Endothelial cell of umbilical vein (primary cell): ENCODE data around the gene OR10H4.

Source experiments
- EZH2 ChIP-seq: IDR thresholded peaks from 2 replicates; pipeline ENCODE4 v1.6.1; 2012; ENCODE audit warnings: borderline replicate concordance, low read depth, mild to moderate bottlenecking, moderate library complexity, low read length, inconsistent platforms; ENCODE audit not compliant: severe bottlenecking
- GATA2 ChIP-seq: IDR thresholded peaks from 2 replicates; pipeline ENCODE4 v1.7.0; 2011; ENCODE audit warnings: low read depth, mild to moderate bottlenecking, moderate library complexity, mixed read lengths, low read length; ENCODE audit not compliant: insufficient read length, insufficient read depth
- JUN ChIP-seq: IDR thresholded peaks from 2 replicates; pipeline ENCODE4 v1.6.1; 2011; ENCODE audit warnings: borderline replicate concordance, low read depth; ENCODE audit not compliant: insufficient read length, insufficient read depth
- POLR2A ChIP-seq: IDR thresholded peaks from 2 replicates; pipeline ENCODE4 v1.6.1; 2012; ENCODE audit warnings: low read depth, mild to moderate bottlenecking, control low read depth, low read length
- POLR2AphosphoS5 ChIP-seq: IDR thresholded peaks from 2 replicates; pipeline ENCODE4 v1.6.1; 2012; ENCODE audit warnings: low read depth, mild to moderate bottlenecking, control low read depth, low read length, moderate library complexity; ENCODE audit not compliant: insufficient read depth
- TF ChIP-seq, protein P1 (sequence below), 2 donors: IDR thresholded peaks; 1 replicate in 1 of 2; 2 replicates in 1 of 2; pipeline ENCODE4 v1.5.1; 2011; ENCODE audit warnings: low read length in 2 of 2, mild to moderate bottlenecking in 2 of 2, moderate library complexity in 2 of 2, control low read depth in 1 of 2, inconsistent platforms in 1 of 2, low read depth in 1 of 2; ENCODE audit not compliant: insufficient read depth in 1 of 2; ENCODE audit errors: extremely low read depth in 1 of 2
- TF ChIP-seq, protein P2 (sequence below): IDR thresholded peaks from 2 replicates; pipeline ENCODE4 v1.6.1; 2011; ENCODE audit not compliant: insufficient read depth, insufficient read length

DNA sequence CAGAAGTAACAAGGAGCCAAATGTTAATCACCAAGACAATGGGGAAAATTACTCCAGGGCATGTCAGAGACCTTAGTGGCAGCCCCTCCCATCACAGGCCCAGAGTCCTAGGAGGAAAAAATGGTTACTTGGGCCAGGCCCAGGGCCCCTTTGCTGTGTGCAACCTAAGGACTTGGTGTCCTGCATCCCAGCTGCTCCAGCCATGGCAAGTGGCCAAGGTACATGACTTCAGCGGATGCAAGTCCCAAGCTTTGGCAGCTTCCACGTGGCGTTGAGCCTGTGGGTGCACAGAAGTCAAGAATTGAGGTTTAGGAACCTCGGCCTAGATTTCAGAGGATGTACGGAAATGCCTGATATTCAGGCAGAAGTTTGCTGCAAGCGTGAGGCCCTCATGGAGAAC is 46.7 kb downstream of the OR10H4 start:
- TF ChIP-seq, protein P1, sequence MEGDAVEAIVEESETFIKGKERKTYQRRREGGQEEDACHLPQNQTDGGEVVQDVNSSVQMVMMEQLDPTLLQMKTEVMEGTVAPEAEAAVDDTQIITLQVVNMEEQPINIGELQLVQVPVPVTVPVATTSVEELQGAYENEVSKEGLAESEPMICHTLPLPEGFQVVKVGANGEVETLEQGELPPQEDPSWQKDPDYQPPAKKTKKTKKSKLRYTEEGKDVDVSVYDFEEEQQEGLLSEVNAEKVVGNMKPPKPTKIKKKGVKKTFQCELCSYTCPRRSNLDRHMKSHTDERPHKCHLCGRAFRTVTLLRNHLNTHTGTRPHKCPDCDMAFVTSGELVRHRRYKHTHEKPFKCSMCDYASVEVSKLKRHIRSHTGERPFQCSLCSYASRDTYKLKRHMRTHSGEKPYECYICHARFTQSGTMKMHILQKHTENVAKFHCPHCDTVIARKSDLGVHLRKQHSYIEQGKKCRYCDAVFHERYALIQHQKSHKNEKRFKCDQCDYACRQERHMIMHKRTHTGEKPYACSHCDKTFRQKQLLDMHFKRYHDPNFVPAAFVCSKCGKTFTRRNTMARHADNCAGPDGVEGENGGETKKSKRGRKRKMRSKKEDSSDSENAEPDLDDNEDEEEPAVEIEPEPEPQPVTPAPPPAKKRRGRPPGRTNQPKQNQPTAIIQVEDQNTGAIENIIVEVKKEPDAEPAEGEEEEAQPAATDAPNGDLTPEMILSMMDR (IDR thresholded peaks at IDR 0.05; ENCODE audit: extremely low read depth in 1 of 2, insufficient read depth in 1 of 2, low read depth in 1 of 2, low read length in 2 of 2), result no peak
- TF ChIP-seq EZH2, result no peak
- TF ChIP-seq POLR2A, result no peak
- TF ChIP-seq, protein P2, sequence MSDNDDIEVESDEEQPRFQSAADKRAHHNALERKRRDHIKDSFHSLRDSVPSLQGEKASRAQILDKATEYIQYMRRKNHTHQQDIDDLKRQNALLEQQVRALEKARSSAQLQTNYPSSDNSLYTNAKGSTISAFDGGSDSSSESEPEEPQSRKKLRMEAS, result no peak
- no peak for TF ChIP-seq JUN
- TF ChIP-seq POLR2AphosphoS5, result no peak
- no peak for TF ChIP-seq GATA2
